DOHH2 (cell line): ENCODE results near the gene SMG6.
"Not testable (repeated sequence)": the region's sequence is repeated elsewhere in the genome, so short reads cannot be mapped to it uniquely, and the experiment has no call there.

Experiments used
- H3F3A ChIP-seq: fragments of 200-600 bp; sonication (generic), shearing (Covaris generic); 2 replicates; pipeline ENCODE4 v1.6.0; 2016; ENCODE audit warnings: antibody characterized with exemption, mild to moderate bottlenecking; ENCODE audit not compliant: control insufficient read depth, insufficient read depth
- H3K27ac ChIP-seq: fragments of 200-600 bp; sonication (generic); 2 replicates; pipeline ENCODE4 v1.5.1; 2014; ENCODE audit warnings: low read depth, mild to moderate bottlenecking, low read length, moderate library complexity
- H3K27me3 ChIP-seq: fragments of 200-600 bp; sonication (generic); 2 replicates; pipeline ENCODE4 v1.6.1; 2014; ENCODE audit warnings: mild to moderate bottlenecking, low read length, mixed read lengths; ENCODE audit not compliant: control insufficient read depth
- H3K36me3 ChIP-seq: fragments of 200-600 bp; sonication (generic); 2 replicates; pipeline ENCODE4 v1.6.1; 2014; ENCODE audit warnings: mild to moderate bottlenecking, low read length, moderate library complexity, mixed read lengths; ENCODE audit not compliant: control insufficient read depth
- H3K4me1 ChIP-seq: fragments of 200-600 bp; sonication (generic); 2 replicates; pipeline ENCODE4 v1.6.1; 2014; ENCODE audit warnings: mild to moderate bottlenecking, low read length, mixed read lengths; ENCODE audit not compliant: control insufficient read depth
- H3K4me2 ChIP-seq: fragments of 200-600 bp; sonication (generic); 2 replicates; pipeline ENCODE4 v1.6.0; 2014; ENCODE audit warnings: mild to moderate bottlenecking, low read length, moderate library complexity
- H3K4me3 ChIP-seq: fragments of 200-600 bp; sonication (generic); 2 replicates; pipeline ENCODE4 v1.5.1; 2014; ENCODE audit warnings: mild to moderate bottlenecking, low read length, mixed read lengths
- H3K79me2 ChIP-seq: fragments of 200-600 bp; sonication (generic); 2 replicates; pipeline ENCODE4 v1.6.1; 2014; ENCODE audit warnings: mild to moderate bottlenecking, low read length, mixed read lengths; ENCODE audit not compliant: control insufficient read depth
- H3K9me2 ChIP-seq: fragments of 200-600 bp; sonication (generic); replicated peaks from 2 replicates; pipeline ENCODE4 v1.6.1; 2014; ENCODE audit warnings: mild to moderate bottlenecking, low read length, mixed read lengths; ENCODE audit not compliant: control insufficient read depth
- H3K9me3 ChIP-seq: fragments of 200-600 bp; sonication (generic); 2 replicates; pipeline ENCODE4 v1.6.1; 2014; ENCODE audit warnings: antibody characterized with exemption, low read length, mixed read lengths; ENCODE audit not compliant: control insufficient read depth, insufficient read depth
- H4K20me1 ChIP-seq: fragments of 200-600 bp; sonication (generic); 2 replicates; pipeline ENCODE4 v1.6.0; 2014; ENCODE audit warnings: low read depth, mild to moderate bottlenecking, antibody characterized with exemption, low read length, moderate library complexity; ENCODE audit not compliant: control insufficient read depth, insufficient read depth
- CTCF ChIP-seq: fragments of 200-600 bp; sonication (generic); IDR thresholded peaks from one replicate; pipeline ENCODE4 v1.5.1; 2014; ENCODE audit warnings: antibody characterized with exemption, mild to moderate bottlenecking, low read depth, low read length; ENCODE audit not compliant: poor library complexity, severe bottlenecking
- EZH2phosphoT487 ChIP-seq: fragments of 200-600 bp; sonication (generic); IDR thresholded peaks from 2 replicates; pipeline ENCODE4 v1.6.1; 2017; ENCODE audit warnings: borderline replicate concordance, mild to moderate bottlenecking, antibody characterized with exemption, low read length, moderate library complexity, mixed read lengths

SMG6 gene

GRCh38 chr17:2015314-2015713, 288.3 kb downstream of the SMG6 start:
- Histone ChIP-seq H3K79me2 (no peaks in the 10 kb centered on the region), H3K36me3 (no peaks in the 10 kb centered on the region), H3K27me3 (peaks cover 37% of the 10 kb centered on the region), H3F3A (no peaks in the 10 kb centered on the region), H4K20me1 (no peaks in the 10 kb centered on the region; the same call in 1 of the 2 replicates), H3K27ac (no peak overlapping the region), H3K9me2 (no peaks in the 10 kb centered on the region), H3K4me3 (no peak overlapping the region), H3K4me1 (peaks cover 5% of the 10 kb centered on the region), H3K4me2 (no peak overlapping the region), H3K9me3 (no peaks in the 10 kb centered on the region)
- no peak for TF ChIP-seq CTCF
- no peak for TF ChIP-seq EZH2phosphoT487

GRCh38 chr17:2013994-2014317, 289.6 kb downstream of the SMG6 start:
- no peaks in the 10 kb centered on the region for H3K9me3 ChIP-seq
- peaks cover 25% of the 10 kb centered on the region for H3K27me3 ChIP-seq
- no peaks in the 10 kb centered on the region for H3F3A ChIP-seq
- H3K27ac ChIP-seq: no peak overlapping the region
- TF ChIP-seq EZH2phosphoT487 (no peak), CTCF (no peak)
- H3K4me1 ChIP-seq: peaks cover 5% of the 10 kb centered on the region
- H3K36me3 ChIP-seq: no peaks in the 10 kb centered on the region
- no peaks in the 10 kb centered on the region for H4K20me1 ChIP-seq
- no peaks in the 10 kb centered on the region for H3K79me2 ChIP-seq
- no peak overlapping the region for H3K4me2 ChIP-seq
- no peaks in the 10 kb centered on the region for H3K9me2 ChIP-seq
- H3K4me3 ChIP-seq: no peak overlapping the region

- not testable (repeated sequence) for H3K4me2 ChIP-seq, H3K4me3 ChIP-seq, H3K27ac ChIP-seq, H3K79me2 ChIP-seq, H4K20me1 ChIP-seq, H3K36me3 ChIP-seq, H3F3A ChIP-seq, H3K9me3 ChIP-seq, H3K9me2 ChIP-seq, H3K4me1 ChIP-seq
- H3K27me3 ChIP-seq: peaks cover 19% of the 10 kb centered on the region
Measured at GRCh38 chr17:2013220-2013993, 290.2 kb downstream of the SMG6 start.

- Histone ChIP-seq H3K4me1 (peaks cover 3% of the 10 kb centered on the region), H3K4me2 (no peak overlapping the region), H3K27me3 (peaks cover 12% of the 10 kb centered on the region; the same call in 1 of the 2 replicates), H3K9me3 (no peaks in the 10 kb centered on the region), H3K79me2 (no peaks in the 10 kb centered on the region), H3K36me3 (no peaks in the 10 kb centered on the region), H3F3A (no peaks in the 10 kb centered on the region), H3K27ac (no peak overlapping the region), H3K4me3 (no peak overlapping the region), H3K9me2 (no peaks in the 10 kb centered on the region), H4K20me1 (no peaks in the 10 kb centered on the region)
- no peak for TF ChIP-seq EZH2phosphoT487
- no peak for TF ChIP-seq CTCF
Measured at GRCh38 chr17:2012499-2012898, 291.1 kb downstream of the SMG6 start.
